NCI-H510A (cell line): ENCODE data around the gene OR5P2.
"Not testable (repeated sequence)": the region's sequence is repeated elsewhere in the genome, so short reads cannot be mapped to it uniquely, and the experiment has no call there.

Source experiments
- DNase-seq: peaks from one replicate; lab custom pipeline; 2025; lab: John Stamatoyannopoulos, UW

Gene OR5P2, protein sequence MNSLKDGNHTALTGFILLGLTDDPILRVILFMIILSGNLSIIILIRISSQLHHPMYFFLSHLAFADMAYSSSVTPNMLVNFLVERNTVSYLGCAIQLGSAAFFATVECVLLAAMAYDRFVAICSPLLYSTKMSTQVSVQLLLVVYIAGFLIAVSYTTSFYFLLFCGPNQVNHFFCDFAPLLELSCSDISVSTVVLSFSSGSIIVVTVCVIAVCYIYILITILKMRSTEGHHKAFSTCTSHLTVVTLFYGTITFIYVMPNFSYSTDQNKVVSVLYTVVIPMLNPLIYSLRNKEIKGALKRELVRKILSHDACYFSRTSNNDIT

GRCh38 chr11:7796842-7797241 lies at the start of gene OR5P2:
Gene OR5P2 (minus strand): TSS chr11:7796942. CDS start chr11:7796942, 0 bp downstream.
- no peak for DNase-seq

- DNase-seq = no peak
These were observed 49.3 kb upstream of the OR5P2 start for GRCh38 chr11:7846003-7846402.

DNA sequence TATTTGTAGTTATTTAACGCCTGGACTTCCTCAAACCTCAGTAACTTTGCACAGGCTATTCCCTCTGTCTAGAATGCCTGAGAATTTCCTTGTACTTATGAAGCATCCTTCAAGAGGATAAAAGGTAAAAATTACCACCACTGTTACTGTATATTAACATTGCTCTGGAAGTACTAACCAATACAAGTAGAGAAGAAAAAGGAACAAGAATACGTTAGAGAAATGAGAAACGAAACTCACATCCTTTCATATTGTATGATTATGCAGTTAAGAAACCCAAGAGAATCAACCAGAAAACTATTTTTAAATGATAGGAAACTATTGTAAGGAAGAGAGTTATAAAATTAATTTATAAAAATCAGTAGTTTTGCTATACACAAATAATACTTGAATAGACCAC lies 48.2 kb upstream of the OR5P2 start:
- DNase-seq = no peak

DNA sequence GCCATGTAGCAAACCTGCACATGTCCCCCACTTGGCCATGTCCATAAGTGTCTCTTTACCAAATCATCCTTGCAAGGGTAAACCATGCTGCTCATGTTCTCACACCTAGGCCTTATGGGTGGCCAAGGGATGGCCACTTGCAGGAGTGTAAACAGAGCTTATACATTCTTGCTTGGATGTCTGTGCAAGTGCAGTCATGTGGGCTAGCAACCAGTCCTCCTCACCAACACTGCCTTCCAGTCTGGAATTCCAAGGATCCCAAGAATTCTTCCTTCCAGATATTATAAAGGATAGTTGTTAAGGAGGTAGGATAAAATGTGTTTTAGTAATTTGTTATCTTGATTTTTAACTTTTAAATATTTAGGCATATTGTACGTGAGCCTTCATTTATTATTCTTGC lies 47.8 kb upstream of the OR5P2 start:
- no peak for DNase-seq

- DNase-seq = no peak
These were observed 43.8 kb upstream of the OR5P2 start for GRCh38 chr11:7840578-7840977.

DNA sequence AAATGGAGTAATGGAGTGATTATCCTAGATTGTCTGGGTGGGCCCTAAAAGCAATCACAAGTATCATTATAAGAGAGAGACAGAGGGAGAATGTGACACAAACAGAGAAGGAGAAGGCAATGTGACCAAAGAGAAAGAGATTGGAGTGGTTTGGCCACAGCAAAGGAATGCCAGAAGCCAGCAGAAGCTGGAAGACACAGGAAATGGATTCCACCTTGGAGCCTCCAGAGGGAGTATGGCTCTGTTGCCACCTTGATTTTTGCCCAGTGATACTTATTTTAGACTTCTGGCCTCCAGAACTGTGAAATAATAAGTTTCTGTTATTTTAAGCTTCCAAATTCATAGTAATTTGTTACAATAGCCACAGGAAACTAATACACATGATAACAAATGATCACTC lies 36.8 kb upstream of the OR5P2 start:
- DNase-seq = no peak

DNA sequence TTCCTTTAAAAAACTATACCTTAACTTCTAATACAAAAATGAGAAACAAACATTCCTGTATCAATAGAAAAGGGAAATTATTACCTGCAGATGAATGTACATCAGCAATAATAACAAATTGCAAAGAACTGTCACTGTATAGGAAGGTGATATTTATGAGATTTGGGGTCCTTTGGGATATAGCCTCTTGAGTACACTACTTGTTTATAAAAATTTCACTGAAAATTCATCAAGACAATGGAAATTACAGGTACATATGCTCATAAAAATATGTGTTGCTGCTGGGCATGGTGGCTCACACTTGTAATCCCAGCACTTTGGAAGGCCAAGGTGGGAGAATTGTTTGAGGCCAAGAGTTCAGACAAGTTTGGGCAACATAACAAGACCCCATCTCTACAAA lies 34.0 kb upstream of the OR5P2 start, which contains the start of gene OR5P3:
TSS of gene OR5P3 (minus strand) at position 101 of the 400 bp plus-strand sequence.
- no peak for DNase-seq

- DNase-seq = no peak
These were observed 29.6 kb upstream of the OR5P2 start for GRCh38 chr11:7826324-7826723.

- not testable (repeated sequence) for DNase-seq
These were observed 23.7 kb upstream of the OR5P2 start for GRCh38 chr11:7820417-7820816.

DNA sequence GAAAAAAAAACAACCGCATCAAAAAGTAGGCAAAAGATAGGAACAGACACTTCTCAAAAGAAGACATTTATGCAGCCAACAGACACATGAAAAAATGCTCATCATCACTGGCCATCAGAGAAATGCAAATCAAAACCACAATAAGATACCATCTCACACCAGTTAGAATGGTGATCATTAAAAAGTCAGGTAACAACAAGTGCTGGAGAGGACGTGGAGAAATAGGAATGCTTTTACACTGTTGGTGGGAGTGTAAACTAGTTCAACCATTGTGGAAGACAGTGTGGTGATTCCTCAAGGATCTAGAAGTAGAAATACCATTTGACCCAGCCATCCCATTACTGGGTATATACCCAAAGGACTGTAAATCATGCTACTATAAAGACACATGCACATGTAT lies 18.2 kb upstream of the OR5P2 start:
- DNase-seq = not testable (repeated sequence)

- not testable (repeated sequence) for DNase-seq
These were observed 13.6 kb upstream of the OR5P2 start for GRCh38 chr11:7810301-7810700.

- DNase-seq = no peak
These were observed 3.5 kb downstream of the OR5P2 start for GRCh38 chr11:7793233-7793632.

DNA sequence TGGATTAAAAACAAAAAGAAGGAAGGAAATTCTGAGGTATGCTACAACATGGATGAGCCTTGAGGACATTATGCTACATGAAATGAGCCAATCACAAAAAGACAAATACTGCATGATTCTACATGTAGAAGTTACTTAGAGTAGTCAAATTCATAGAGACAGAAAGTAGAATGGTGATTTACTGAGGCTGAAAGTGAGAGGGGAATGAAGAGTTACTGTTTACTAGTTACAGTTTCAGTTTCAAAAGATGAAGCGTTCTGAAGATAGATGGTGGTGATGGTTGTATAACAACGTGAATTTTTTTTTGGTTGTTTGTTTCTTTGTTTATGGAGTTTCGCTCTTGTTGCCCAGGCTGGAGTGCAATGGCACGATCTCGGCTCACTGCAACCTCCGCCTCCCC lies 9.5 kb downstream of the OR5P2 start:
- DNase-seq = no peak

- DNase-seq = no peak
These were observed 21.1 kb downstream of the OR5P2 start for GRCh38 chr11:7775689-7776088.

DNA sequence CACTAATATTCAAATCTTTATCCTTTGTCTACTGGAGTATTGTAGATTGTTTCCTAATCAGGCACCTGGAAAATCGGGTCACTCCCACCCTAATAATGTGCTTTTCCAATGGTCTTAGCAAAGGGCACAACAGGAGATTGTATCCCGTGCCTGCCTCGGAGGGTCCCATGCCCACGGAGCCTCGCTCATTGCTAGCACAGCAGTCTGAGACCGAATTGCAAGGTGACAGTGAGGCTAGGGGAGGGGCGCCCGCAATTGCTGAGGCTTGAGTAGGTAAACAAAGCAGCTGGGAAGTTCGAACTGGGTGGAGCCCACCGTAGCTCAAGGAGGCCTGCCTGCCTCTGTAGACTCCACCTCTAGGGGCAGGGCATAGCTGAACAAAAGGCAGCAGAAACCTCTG lies 32.4 kb downstream of the OR5P2 start:
- DNase-seq = not testable (repeated sequence)

GRCh38 chr11:7759010-7759409 lies 37.7 kb downstream of the OR5P2 start:
- no peak for DNase-seq

DNA sequence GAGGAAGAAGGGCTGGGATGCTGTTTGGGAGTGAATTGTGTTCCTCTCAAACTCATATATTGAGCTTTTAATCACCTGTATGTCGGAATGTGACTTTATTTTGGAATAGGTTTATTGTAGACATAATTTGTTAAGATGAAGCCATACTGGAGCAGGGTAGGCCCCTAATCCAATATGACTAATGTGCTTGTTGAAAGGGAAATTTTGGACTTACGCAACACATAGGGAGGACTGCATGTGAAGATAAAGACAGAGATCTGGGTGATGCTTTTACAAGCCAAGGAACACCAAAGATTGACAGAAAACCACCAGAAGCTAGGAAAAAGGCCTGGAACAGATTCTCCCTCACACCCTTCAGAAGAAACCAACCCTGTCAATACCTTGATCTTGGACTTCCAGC lies 47.3 kb downstream of the OR5P2 start:
- DNase-seq = no peak
